Measurements from ENCODE around the gene FYCO1.

DNA sequence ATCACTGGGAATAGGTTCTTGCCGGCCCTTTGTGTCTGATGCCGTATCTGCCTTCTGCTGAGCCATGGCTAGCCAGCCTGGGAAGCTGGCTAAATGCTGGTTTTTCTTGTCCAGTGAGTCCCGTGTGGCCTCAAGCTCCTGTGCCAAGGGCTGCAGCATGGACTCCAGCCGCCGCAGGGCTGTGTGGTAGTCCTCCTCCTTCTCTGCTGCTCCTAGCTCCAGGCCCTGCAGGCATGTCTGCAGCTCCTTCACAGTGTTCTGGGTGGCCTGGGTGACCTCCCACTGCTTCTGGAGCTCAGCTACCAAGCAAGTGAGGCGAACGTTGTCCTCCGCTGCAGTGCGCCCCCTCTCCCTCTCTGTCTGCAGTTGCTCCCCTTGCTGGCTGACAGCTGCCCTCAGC is 27.5 kb downstream of the FYCO1 start:
- TF ChIP-seq CTBP1 (IDR thresholded peaks at IDR 0.05; ENCODE audit: borderline replicate concordance) (no peak), NFRKB (IDR thresholded peaks at IDR 0.05) (no peak), FOXM1 (IDR thresholded peaks at IDR 0.05; ENCODE audit: borderline replicate concordance) (no peak)
